HL-60/S4 treated with phorbol 12-myristate 13-acetate at 8.2 ng/mL for 4 days and 3 days (cell line): Measurements from ENCODE around the gene ZNF618.

Source experiments
- in situ Hi-C: fragments of 300-500 bp; cut with MboI; formaldehyde crosslinking; loops from 2 replicates; pipeline ENCODE4 v1.15.0; 2022; ENCODE audit warnings: low sequenced_read_pairs

ZNF618 gene

GRCh38 chr9:113998525-113999255 is 122.6 kb downstream of the ZNF618 start:
- in situ Hi-C loops: no loop called here

- in situ Hi-C loops: no loop called here
These were observed 123.3 kb downstream of the ZNF618 start for GRCh38 chr9:113999256-114000062.

GRCh38 chr9:114000063-114000454 is 124.0 kb downstream of the ZNF618 start:
- in situ Hi-C loops: no loop called here

- in situ Hi-C loops: no loop called here
These were observed 124.7 kb downstream of the ZNF618 start for GRCh38 chr9:114000671-114001409.

- in situ Hi-C loops: no loop called here
These were observed 125.2 kb downstream of the ZNF618 start for GRCh38 chr9:114001410-114001685.

GRCh38 chr9:114001794-114002261 is 125.7 kb downstream of the ZNF618 start:
- in situ Hi-C loops: no loop called here

- in situ Hi-C loops: no loop called here
These were observed 126.3 kb downstream of the ZNF618 start for GRCh38 chr9:114002271-114002985.

GRCh38 chr9:114002986-114003350 is 126.9 kb downstream of the ZNF618 start:
- in situ Hi-C loops: no loop called here

GRCh38 chr9:114003351-114003750 is 127.2 kb downstream of the ZNF618 start:
- in situ Hi-C loops: no loop called here

- in situ Hi-C loops: no loop called here
These were observed 127.6 kb downstream of the ZNF618 start for GRCh38 chr9:114003758-114004157.

GRCh38 chr9:114004221-114004716 is 128.2 kb downstream of the ZNF618 start:
- in situ Hi-C loops: no loop called here

GRCh38 chr9:114005371-114006154 is 129.5 kb downstream of the ZNF618 start:
- in situ Hi-C loops: no loop called here

- in situ Hi-C loops: no loop called here
These were observed 130.0 kb downstream of the ZNF618 start for GRCh38 chr9:114006155-114006550.

- in situ Hi-C loops: no loop called here
These were observed 131.0 kb downstream of the ZNF618 start for GRCh38 chr9:114006931-114007691.

- in situ Hi-C loops: no loop called here
These were observed 132.0 kb downstream of the ZNF618 start for GRCh38 chr9:114007991-114008666.

- in situ Hi-C loops: no loop called here
These were observed 132.7 kb downstream of the ZNF618 start for GRCh38 chr9:114008667-114009410.

- in situ Hi-C loops: no loop called here
These were observed 135.2 kb downstream of the ZNF618 start for GRCh38 chr9:114011313-114011712.

- in situ Hi-C loops: no loop called here
These were observed 136.0 kb downstream of the ZNF618 start for GRCh38 chr9:114012126-114012525.
